Mesothelial cell of epicardium (in vitro differentiated cells): ENCODE measurements around the gene HDAC8. TPM values are rescaled to one million over a fixed set of nuclear protein-coding genes. Genes with fewer than 3 reads are reported as not detected.
"Not testable (repeated sequence)": the region's sequence is repeated elsewhere in the genome, so short reads cannot be mapped to it uniquely, and the experiment has no call there.

Source experiments
- DNase-seq, 2 experiments: peaks; one replicate each; pipeline ENCODE4 v3.0.0; 2021; ENCODE audit warnings: low spot score in 2 of 2; ENCODE audit not compliant: unreplicated experiment in 2 of 2
- H3K27ac Mint-ChIP-seq: 2 replicates; pipeline ENCODE4 v1.8.0; 2021; ENCODE audit warnings: mixed read lengths
- H3K27me3 Mint-ChIP-seq: 2 replicates; pipeline ENCODE4 v1.8.0; 2021; ENCODE audit warnings: low read depth, mixed read lengths
- H3K36me3 Mint-ChIP-seq: 2 replicates; pipeline ENCODE4 v1.8.0; 2021; ENCODE audit warnings: mixed read lengths
- H3K4me1 Mint-ChIP-seq: 2 replicates; pipeline ENCODE4 v1.8.0; 2021; ENCODE audit warnings: mixed read lengths
- H3K4me3 Mint-ChIP-seq: 2 replicates; pipeline ENCODE4 v1.8.0; 2021; ENCODE audit warnings: mild to moderate bottlenecking, moderate library complexity, mixed read lengths
- H3K9me3 Mint-ChIP-seq: 2 replicates; pipeline ENCODE4 v1.8.0; 2021; ENCODE audit warnings: mixed read lengths
- total RNA-seq: library from RNA; stranded (reverse); gene quantifications from 3 replicates; pipeline ENCODE4 v1.2.1, GENCODE V29; 2021
- TF ChIP-seq, protein P1 (sequence below): fragments of 200-600 bp; sonication (generic); IDR thresholded peaks from one replicate; pipeline ENCODE4 v1.5.0; 2021; ENCODE audit warnings: antibody characterized with exemption; ENCODE audit not compliant: unreplicated experiment

HDAC8 gene
- total RNA-seq, 1 donor from 2014 or later = 50.0 TPM

DNA sequence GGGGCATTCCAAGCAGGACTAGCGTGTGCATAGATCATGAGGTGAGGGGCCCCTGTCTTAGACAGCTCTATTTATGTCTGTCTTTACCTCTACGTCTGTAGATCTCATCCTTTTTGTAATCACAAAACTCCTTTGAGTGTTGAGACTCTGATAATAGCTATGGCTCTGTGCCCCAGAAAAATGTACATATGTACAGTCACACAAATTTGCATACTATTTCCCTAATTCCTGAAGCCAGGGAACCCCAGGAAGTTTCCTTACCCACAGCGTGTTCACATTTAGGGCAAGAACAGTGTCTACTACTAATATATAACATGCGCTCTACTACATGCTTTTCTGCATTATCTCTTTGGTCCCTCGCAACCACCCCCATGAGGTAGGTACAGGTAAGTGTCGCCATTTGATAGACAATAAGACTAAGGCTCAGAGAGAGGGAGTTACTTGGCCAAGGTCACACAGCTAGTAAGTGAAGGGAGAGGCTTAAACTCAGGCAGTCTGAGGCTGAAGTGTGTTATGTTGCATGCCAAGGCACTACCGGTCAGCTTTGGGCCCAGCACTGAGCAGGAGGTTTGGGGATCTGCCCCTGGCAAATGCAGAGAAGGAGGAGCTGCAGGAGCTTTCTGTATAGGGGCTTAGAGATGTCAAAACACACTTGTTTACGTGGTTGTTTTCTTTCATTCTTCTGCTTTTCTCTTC is 245.9 kb downstream of the HDAC8 start:
- no peak for DNase-seq
- Mint-ChIP-seq H3K4me1 (no peaks in the 10 kb centered on the region), H3K4me3 (no peak overlapping the region), H3K36me3 (peaks cover 9% of the 10 kb centered on the region), H3K27ac (no peak overlapping the region), H3K9me3 (peaks cover 19% of the 10 kb centered on the region), H3K27me3 (no peaks in the 10 kb centered on the region)
- TF ChIP-seq, protein P1, sequence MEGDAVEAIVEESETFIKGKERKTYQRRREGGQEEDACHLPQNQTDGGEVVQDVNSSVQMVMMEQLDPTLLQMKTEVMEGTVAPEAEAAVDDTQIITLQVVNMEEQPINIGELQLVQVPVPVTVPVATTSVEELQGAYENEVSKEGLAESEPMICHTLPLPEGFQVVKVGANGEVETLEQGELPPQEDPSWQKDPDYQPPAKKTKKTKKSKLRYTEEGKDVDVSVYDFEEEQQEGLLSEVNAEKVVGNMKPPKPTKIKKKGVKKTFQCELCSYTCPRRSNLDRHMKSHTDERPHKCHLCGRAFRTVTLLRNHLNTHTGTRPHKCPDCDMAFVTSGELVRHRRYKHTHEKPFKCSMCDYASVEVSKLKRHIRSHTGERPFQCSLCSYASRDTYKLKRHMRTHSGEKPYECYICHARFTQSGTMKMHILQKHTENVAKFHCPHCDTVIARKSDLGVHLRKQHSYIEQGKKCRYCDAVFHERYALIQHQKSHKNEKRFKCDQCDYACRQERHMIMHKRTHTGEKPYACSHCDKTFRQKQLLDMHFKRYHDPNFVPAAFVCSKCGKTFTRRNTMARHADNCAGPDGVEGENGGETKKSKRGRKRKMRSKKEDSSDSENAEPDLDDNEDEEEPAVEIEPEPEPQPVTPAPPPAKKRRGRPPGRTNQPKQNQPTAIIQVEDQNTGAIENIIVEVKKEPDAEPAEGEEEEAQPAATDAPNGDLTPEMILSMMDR = no peak

DNA sequence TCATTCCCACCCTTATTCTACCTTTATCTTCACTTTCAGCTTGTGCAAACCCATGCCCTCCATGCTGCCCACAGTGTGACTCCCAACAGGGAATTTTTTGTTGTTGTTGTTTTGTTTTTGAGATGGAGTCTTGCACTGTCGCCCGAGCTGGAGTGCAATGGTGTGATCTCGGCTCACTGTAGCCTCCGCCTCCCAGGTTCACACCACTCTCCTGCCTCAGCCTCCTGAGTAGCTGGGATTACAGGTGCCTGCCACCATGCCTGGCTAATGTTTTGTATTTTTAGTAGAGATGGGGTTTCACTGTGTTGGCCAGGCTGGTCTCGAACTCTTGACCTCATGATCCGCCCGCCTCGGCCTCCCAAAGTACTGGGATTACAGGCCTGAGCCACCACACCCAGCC is 253.0 kb downstream of the HDAC8 start:
- H3K4me1 Mint-ChIP-seq, H3K27ac Mint-ChIP-seq, H3K4me3 Mint-ChIP-seq, H3K36me3 Mint-ChIP-seq, H3K27me3 Mint-ChIP-seq, DNase-seq: not testable (repeated sequence)
- H3K9me3 Mint-ChIP-seq = peaks cover 18% of the 10 kb centered on the region

DNA sequence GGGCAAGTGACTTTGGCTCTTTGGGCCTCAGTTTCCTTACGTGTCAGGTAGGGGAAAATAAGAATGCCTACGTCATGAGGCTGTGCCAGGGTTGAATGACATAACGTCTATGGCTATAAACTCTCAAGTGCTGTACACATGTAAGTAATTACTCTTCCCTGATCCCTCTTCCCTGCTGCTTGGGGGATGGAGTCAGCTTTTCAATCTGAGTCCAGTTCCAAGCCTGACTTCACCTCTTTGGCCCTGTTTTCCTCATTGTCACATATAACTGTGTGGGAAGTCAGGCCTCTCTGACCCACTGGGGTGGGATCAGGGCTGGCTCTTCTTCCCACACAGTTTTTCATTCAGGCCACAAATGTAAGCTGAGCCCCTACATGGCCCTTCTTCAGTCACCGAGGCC is 255.5 kb downstream of the HDAC8 start:
- H3K4me3 Mint-ChIP-seq = no peak overlapping the region
- TF ChIP-seq, protein P1 = no peak
- no peaks in the 10 kb centered on the region for H3K27me3 Mint-ChIP-seq
- peaks cover 4% of the 10 kb centered on the region for H3K4me1 Mint-ChIP-seq
- DNase-seq = no peak
- H3K9me3 Mint-ChIP-seq = peaks cover 13% of the 10 kb centered on the region
- H3K27ac Mint-ChIP-seq = no peak overlapping the region
- no peaks in the 10 kb centered on the region for H3K36me3 Mint-ChIP-seq

DNA sequence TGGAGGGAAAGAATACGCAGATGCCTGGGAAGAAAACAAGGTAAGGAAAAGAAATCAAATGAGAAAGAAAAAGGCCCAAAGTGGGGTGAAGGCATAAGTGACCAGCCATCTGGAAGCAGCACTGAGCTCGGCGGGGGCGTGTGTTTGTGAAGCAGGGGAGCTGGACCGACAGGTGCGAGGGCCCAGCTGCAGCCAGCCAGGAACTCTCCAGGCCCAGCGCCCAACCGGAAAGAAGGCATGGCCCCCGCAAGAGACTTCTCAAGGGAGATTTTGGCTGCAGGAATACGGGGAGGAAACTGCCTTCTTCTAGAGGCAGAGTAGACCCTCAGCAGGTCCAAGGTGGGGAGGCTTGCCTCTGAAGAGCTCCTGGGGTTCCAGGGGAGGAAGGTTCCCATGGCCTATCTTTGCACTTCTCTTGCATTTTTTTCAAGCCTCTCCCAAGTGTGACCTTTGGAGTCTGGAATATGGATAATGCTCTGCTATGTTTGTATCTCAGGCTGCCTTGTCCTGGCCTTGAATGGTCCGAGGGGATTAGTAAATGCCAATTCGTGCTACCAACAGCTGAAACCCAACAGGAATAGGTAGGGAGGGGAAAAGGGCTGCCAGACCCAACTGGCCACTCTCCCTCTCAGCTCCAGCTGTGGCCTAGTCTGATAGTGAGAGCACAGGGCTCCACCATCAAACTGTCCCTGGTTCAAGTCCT is 256.1 kb downstream of the HDAC8 start:
- Mint-ChIP-seq H3K27me3 (no peaks in the 10 kb centered on the region), H3K27ac (no peak overlapping the region), H3K9me3 (peaks cover 13% of the 10 kb centered on the region), H3K36me3 (no peaks in the 10 kb centered on the region), H3K4me1 (peaks cover 4% of the 10 kb centered on the region), H3K4me3 (no peak overlapping the region)
- no peak for DNase-seq
- TF ChIP-seq, protein P1 = no peak

DNA sequence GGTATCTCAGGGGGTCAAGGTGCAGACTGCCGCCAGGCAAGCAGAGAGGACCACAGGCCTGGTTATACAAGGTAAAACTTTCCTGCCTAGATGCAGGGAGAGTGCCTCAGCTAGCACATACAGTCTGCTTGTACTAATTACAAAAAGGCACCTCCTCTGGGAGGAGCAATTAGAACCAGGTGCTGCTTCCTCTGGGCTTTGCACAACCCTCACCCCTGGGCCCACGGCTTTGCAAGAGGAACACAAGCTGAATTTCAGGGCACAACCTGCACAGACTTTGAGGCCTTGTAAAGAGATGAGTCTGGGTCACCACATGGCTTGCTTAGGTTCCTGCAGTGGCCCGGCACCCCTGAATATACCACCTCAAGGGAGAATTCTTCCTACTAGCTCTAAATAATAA is 257.8 kb downstream of the HDAC8 start:
- H3K36me3 Mint-ChIP-seq = no peaks in the 10 kb centered on the region
- H3K27ac Mint-ChIP-seq = no peak overlapping the region
- TF ChIP-seq, protein P1 = no peak
- DNase-seq = no peak
- H3K27me3 Mint-ChIP-seq = no peaks in the 10 kb centered on the region
- H3K4me1 Mint-ChIP-seq = peaks cover 4% of the 10 kb centered on the region
- no peak overlapping the region for H3K4me3 Mint-ChIP-seq
- H3K9me3 Mint-ChIP-seq = peaks cover 6% of the 10 kb centered on the region

DNA sequence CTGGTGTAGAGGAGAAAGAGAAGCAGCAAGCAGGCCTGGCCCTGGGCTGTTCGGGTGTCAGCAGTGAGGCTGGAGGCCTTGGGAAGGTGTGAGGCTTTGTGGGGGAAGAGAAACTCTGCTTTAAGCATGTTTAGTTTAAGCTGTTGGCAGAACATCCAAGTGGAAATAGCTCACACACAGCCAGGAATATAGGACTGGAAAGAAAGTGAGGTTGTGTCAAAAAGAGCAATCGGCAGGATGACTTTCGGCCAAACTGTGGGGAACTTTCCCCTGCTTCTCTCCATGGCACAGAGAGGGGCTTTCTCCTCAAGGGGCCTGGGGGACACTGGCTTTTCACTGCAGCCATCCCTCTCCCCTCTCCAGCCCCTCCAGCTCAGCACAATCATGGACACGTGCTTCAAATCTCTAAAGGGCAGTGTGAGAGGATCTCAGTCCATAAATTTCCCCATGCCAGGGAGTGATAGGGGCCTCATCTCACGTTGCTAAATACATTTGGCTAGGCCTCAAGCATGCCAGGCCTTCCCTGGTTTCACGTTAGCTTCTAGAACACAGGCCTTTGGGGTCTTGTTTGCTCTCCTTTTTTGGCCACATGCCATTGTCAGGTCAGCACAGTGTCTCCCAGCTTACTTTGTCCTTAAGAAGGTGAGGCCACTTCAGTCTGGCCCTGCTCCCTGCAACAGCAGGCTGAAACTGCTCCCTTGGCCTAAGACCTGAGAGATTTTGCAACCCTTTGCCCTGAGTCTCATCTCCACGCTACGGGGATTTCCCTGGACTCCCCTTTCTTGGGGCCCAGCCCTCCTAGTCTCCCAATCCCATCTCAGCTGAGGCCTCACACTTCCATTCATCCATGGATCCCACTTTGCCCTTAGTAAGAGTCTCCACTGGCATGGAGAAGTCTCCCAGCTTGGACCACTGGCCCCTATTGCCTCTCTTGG is 258.7 kb downstream of the HDAC8 start:
- no peak overlapping the region for H3K27ac Mint-ChIP-seq
- DNase-seq = no peak
- H3K9me3 Mint-ChIP-seq = peaks cover 6% of the 10 kb centered on the region
- TF ChIP-seq, protein P1 = no peak
- peaks cover 6% of the 10 kb centered on the region for H3K4me1 Mint-ChIP-seq
- H3K36me3 Mint-ChIP-seq = no peaks in the 10 kb centered on the region
- H3K4me3 Mint-ChIP-seq = no peak overlapping the region
- H3K27me3 Mint-ChIP-seq = peaks cover 3% of the 10 kb centered on the region
